HepG2 (cell line): ENCODE data around the gene GAN. TPM values are rescaled to one million over a fixed set of nuclear protein-coding genes. Genes with fewer than 3 reads are reported as not detected.

ENCODE experiments used
- CREM ChIP-seq, 2 experiments: sonication (generic) in 1 of 2; formaldehyde crosslinking in 1 of 2; IDR thresholded peaks; 2 replicates each; pipeline versions ENCODE4 v1.4.0 to v1.6.1; 2016 to 2020; ENCODE audit warnings: antibody characterized with exemption in 1 of 2, mild to moderate bottlenecking in 1 of 2, missing genetic modification reagents in 1 of 2
- IRF1 ChIP-seq: sonication (generic); formaldehyde crosslinking; IDR thresholded peaks from 2 replicates; pipeline ENCODE4 v1.4.0; 2020; ENCODE audit warnings: low read depth, mild to moderate bottlenecking, missing genetic modification reagents
- NFIC ChIP-seq: IDR thresholded peaks from 2 replicates; pipeline ENCODE4 v1.6.1; 2012; ENCODE audit warnings: mild to moderate bottlenecking, low read length, inconsistent platforms
- NR2F6 ChIP-seq, 2 experiments: IDR thresholded peaks; 2 replicates each; pipeline ENCODE4 v1.6.1; 2016; ENCODE audit warnings: antibody characterized with exemption in 1 of 2, mild to moderate bottlenecking in 1 of 2
- POLR2A ChIP-seq, 2 experiments: IDR thresholded peaks; 2 replicates each; pipeline ENCODE4 v1.6.1; 2011; ENCODE audit warnings: low read depth in 2 of 2, low read length in 2 of 2, mild to moderate bottlenecking in 1 of 2, moderate library complexity in 1 of 2; ENCODE audit not compliant: insufficient read depth in 1 of 2
- REXO4 ChIP-seq: sonication (generic); formaldehyde crosslinking; IDR thresholded peaks from 2 replicates; pipeline ENCODE4 v1.8.0; 2022; ENCODE audit warnings: missing genetic modification reagents, mild to moderate bottlenecking, borderline replicate concordance
- SETDB1 ChIP-seq: sonication (generic); formaldehyde crosslinking; IDR thresholded peaks from 2 replicates; pipeline ENCODE4 v1.5.1; 2020; ENCODE audit warnings: missing genetic modification reagents, mild to moderate bottlenecking, borderline replicate concordance
- TFE3 ChIP-seq: IDR thresholded peaks from 2 replicates; pipeline ENCODE4 v1.6.1; 2016
- USF2 ChIP-seq, 2 experiments: sonication (generic) in 1 of 2; formaldehyde crosslinking in 1 of 2; IDR thresholded peaks; 2 replicates each; pipeline versions ENCODE4 v1.5.1 to v1.6.1; 2011 to 2020; ENCODE audit warnings: borderline replicate concordance in 1 of 2, low read depth in 1 of 2, low read length in 1 of 2, mild to moderate bottlenecking in 1 of 2, missing genetic modification reagents in 1 of 2, moderate library complexity in 1 of 2
- ZNF326 ChIP-seq: sonication (generic); formaldehyde crosslinking; IDR thresholded peaks from 2 replicates; pipeline ENCODE4 v1.4.0; 2020; ENCODE audit warnings: missing genetic modification reagents, borderline replicate concordance
- ZNF33A ChIP-seq: sonication (generic); formaldehyde crosslinking; IDR thresholded peaks from 2 replicates; pipeline ENCODE4 v1.5.1; 2020; ENCODE audit warnings: missing genetic modification reagents, mild to moderate bottlenecking, moderate library complexity, borderline replicate concordance
- ZNF556 ChIP-seq: sonication (generic); formaldehyde crosslinking; IDR thresholded peaks from 2 replicates; pipeline ENCODE4 v1.4.0; 2020; ENCODE audit warnings: mild to moderate bottlenecking, missing genetic modification reagents, borderline replicate concordance
- ZNF674 ChIP-seq: sonication (generic); formaldehyde crosslinking; IDR thresholded peaks from 2 replicates; pipeline ENCODE4 v1.5.0; 2020; ENCODE audit warnings: low read depth, mild to moderate bottlenecking, missing genetic modification reagents
- ZNF780A ChIP-seq: sonication (generic); formaldehyde crosslinking; IDR thresholded peaks from 2 replicates; pipeline ENCODE4 v1.8.0; 2022; ENCODE audit warnings: mild to moderate bottlenecking, missing genetic modification reagents, moderate library complexity
- ZNF788 ChIP-seq: sonication (generic); formaldehyde crosslinking; IDR thresholded peaks from 2 replicates; pipeline ENCODE4 v1.5.0; 2020; ENCODE audit warnings: mild to moderate bottlenecking, missing genetic modification reagents, borderline replicate concordance
- ZSCAN5A ChIP-seq: sonication (generic); formaldehyde crosslinking; IDR thresholded peaks from 2 replicates; pipeline ENCODE4 v1.8.0; 2022; ENCODE audit warnings: mild to moderate bottlenecking, missing genetic modification reagents, borderline replicate concordance
- ZZZ3 ChIP-seq: sonication (generic); formaldehyde crosslinking; IDR thresholded peaks from 2 replicates; pipeline ENCODE4 v1.4.0; 2020; ENCODE audit warnings: missing genetic modification reagents, mild to moderate bottlenecking, borderline replicate concordance
- polyA plus RNA-seq, 8 experiments: library from polyadenylated mRNA; depleted of rRNA in 3 of 8; stranded (reverse) in 7 of 8; unstranded in 1 of 8; fragments of >200 nt; fragmentation: Illumina TruSeq in 4 of 8; extraction: Trizol in 4 of 8; gene quantifications; 2 replicates each; pipeline versions ENCODE4 v1.2.1 to v1.2.3, GENCODE V29; 2011 to 2016; ENCODE audit warnings: low read depth in 4 of 8, missing spikeins in 1 of 8, mixed read lengths in 1 of 8; ENCODE audit not compliant: insufficient read depth in 1 of 8
- total RNA-seq, 5 experiments: library from RNA; depleted of rRNA; stranded (reverse); fragments of >200 nt; fragmentation: Illumina TruSeq; extraction: Trizol; gene quantifications; 2 replicates each; pipeline ENCODE4 v1.2.3, GENCODE V29; 2016; ENCODE audit warnings: low read depth in 1 of 5

GAN gene
- total and polyA plus RNA-seq, 2 of the 13 experiments (the other 11 are each of a cell fraction or from before 2014, with no cell fraction given) = 4.3 to 11.0 TPM

GRCh38 chr16:81424771-81425170, 110.0 kb downstream of the GAN start (continued):
- no peak for TF ChIP-seq IRF1 (CRISPR knock-in tag)
- no peak for TF ChIP-seq ZNF674 (CRISPR knock-in tag)
- no peak for TF ChIP-seq POLR2A (IDR thresholded peaks at IDR 0.05; ENCODE audit: insufficient read depth in 1 of 2, low read depth in 2 of 2, low read length in 2 of 2)
- no peak for TF ChIP-seq USF2 (IDR thresholded peaks at IDR 0.05; ENCODE audit: low read depth, low read length)
- peak; percentile 41; the same call in 1 of the 2 replicates for TF ChIP-seq USF2 (CRISPR knock-in tag; IDR thresholded peaks at IDR 0.05; ENCODE audit: borderline replicate concordance)
- TF ChIP-seq ZNF788 (CRISPR knock-in tag) = no peak
- TF ChIP-seq ZNF780A (CRISPR knock-in tag) = no peak
- no peak for TF ChIP-seq REXO4 (CRISPR knock-in tag)
- no peak for TF ChIP-seq NFIC
- TF ChIP-seq CREM (IDR thresholded peaks at IDR 0.05) = no peak
- no peak for TF ChIP-seq CREM (CRISPR knock-in tag; IDR thresholded peaks at IDR 0.05)
- no peak for TF ChIP-seq ZNF326
- 0 out of 2 replicates have a peak, but pooled peaks have one; percentile 22 for TF ChIP-seq TFE3 (CRISPR knock-in tag)
- TF ChIP-seq ZSCAN5A (CRISPR knock-in tag) = no peak
- no peak for TF ChIP-seq ZNF556
- no peak for TF ChIP-seq NR2F6 (IDR thresholded peaks at IDR 0.05)
- TF ChIP-seq NR2F6 (CRISPR knock-in tag; IDR thresholded peaks at IDR 0.05) = no peak
- no peak for TF ChIP-seq SETDB1 (CRISPR knock-in tag)
- no peak for TF ChIP-seq ZNF33A
- no peak for TF ChIP-seq ZZZ3 (CRISPR knock-in tag)
